GM18909 (cell line): ENCODE results near the gene ZBED4.
A peak's percentile ranks its signal among the peaks of the same experiment; 100 is the strongest.
"Not testable (repeated sequence)": the region's sequence is repeated elsewhere in the genome, so short reads cannot be mapped to it uniquely, and the experiment has no call there.

Source experiments
- ATAC-seq: cut with Tn5 transposase; IDR thresholded peaks from one replicate; pipeline ENCODE4 v1.9.1; 2021; ENCODE audit warnings: mild to moderate bottlenecking; ENCODE audit not compliant: unreplicated experiment, poor library complexity

Gene ZBED4

GRCh38 chr22:49852898-49853894 is at the start of gene ZBED4:
Gene ZBED4 (plus strand): TSS chr22:49853844. CDS start chr22:49883663, 29,819 bp downstream.
- ATAC-seq = peak; percentile 85

GRCh38 chr22:49807129-49807528 is 46.5 kb upstream of the ZBED4 start:
- no peak for ATAC-seq

GRCh38 chr22:49807780-49808708 is 45.6 kb upstream of the ZBED4 start:
- no peak for ATAC-seq

- no peak for ATAC-seq
Measured at GRCh38 chr22:49810363-49811019, 43.2 kb upstream of the ZBED4 start.

GRCh38 chr22:49811020-49811791 is 42.4 kb upstream of the ZBED4 start:
- ATAC-seq = no peak

- ATAC-seq = no peak
Measured at GRCh38 chr22:49812838-49813237, 40.8 kb upstream of the ZBED4 start.

- no peak for ATAC-seq
Measured at GRCh38 chr22:49814164-49814686, 39.4 kb upstream of the ZBED4 start.

- ATAC-seq = no peak
Measured at GRCh38 chr22:49814856-49815255, 38.8 kb upstream of the ZBED4 start.

- ATAC-seq = no peak
Measured at GRCh38 chr22:49815641-49816091, 38.0 kb upstream of the ZBED4 start.

- no peak for ATAC-seq
Measured at GRCh38 chr22:49817359-49817758, 36.3 kb upstream of the ZBED4 start.

GRCh38 chr22:49820984-49821383 is 32.7 kb upstream of the ZBED4 start:
- ATAC-seq = no peak

GRCh38 chr22:49821741-49822140 is 31.9 kb upstream of the ZBED4 start:
- not testable (repeated sequence) for ATAC-seq

GRCh38 chr22:49823289-49824045 is 30.2 kb upstream of the ZBED4 start:
- ATAC-seq = no peak

GRCh38 chr22:49824185-49824925 is 29.3 kb upstream of the ZBED4 start:
- ATAC-seq = no peak

GRCh38 chr22:49824936-49825335 is 28.7 kb upstream of the ZBED4 start:
- ATAC-seq = no peak

GRCh38 chr22:49825436-49825835 is 28.2 kb upstream of the ZBED4 start:
- ATAC-seq = no peak

- ATAC-seq = no peak
Measured at GRCh38 chr22:49825944-49826602, 27.6 kb upstream of the ZBED4 start.
